Type B pancreatic cell (in vitro differentiated cells): ENCODE data around the gene NEURL1. TPM values are rescaled to one million over a fixed set of nuclear protein-coding genes. Genes with fewer than 3 reads are reported as not detected.

Source experiments
- DNase-seq: peaks from one replicate; pipeline ENCODE4 v3.0.0; 2021; ENCODE audit warnings: mixed read lengths; ENCODE audit not compliant: unreplicated experiment; ENCODE audit errors: extremely low spot score
- H3K27ac Mint-ChIP-seq: 2 replicates; pipeline ENCODE4 v1.8.0; 2021; ENCODE audit warnings: mild to moderate bottlenecking, mixed read lengths
- H3K27me3 Mint-ChIP-seq: 2 replicates; pipeline ENCODE4 v1.8.0; 2021; ENCODE audit warnings: mixed read lengths
- H3K36me3 Mint-ChIP-seq: 2 replicates; pipeline ENCODE4 v1.8.0; 2021; ENCODE audit warnings: mixed read lengths
- H3K4me1 Mint-ChIP-seq: one replicate; pipeline ENCODE4 v1.8.0; 2021; ENCODE audit warnings: mixed read lengths; ENCODE audit not compliant: unreplicated experiment
- H3K4me3 Mint-ChIP-seq: 2 replicates; pipeline ENCODE4 v1.8.0; 2021; ENCODE audit warnings: mild to moderate bottlenecking, mixed read lengths
- H3K9me3 Mint-ChIP-seq: 2 replicates; pipeline ENCODE4 v1.8.0; 2021; ENCODE audit warnings: mixed read lengths
- CTCF ChIP-seq: fragments of 200-600 bp; sonication (generic); conservative IDR thresholded peaks from 2 replicates; pipeline ENCODE4 v1.5.0; 2021; ENCODE audit warnings: antibody characterized with exemption, mild to moderate bottlenecking
- total RNA-seq: library from RNA; stranded (reverse); gene quantifications from 2 replicates; pipeline ENCODE4 v1.2.1, GENCODE V29; 2021; ENCODE audit warnings: low replicate concordance

NEURL1 gene
- total RNA-seq, 1 donor from 2014 or later, result 38.3 TPM

GRCh38 chr10:103549349-103549685 is 55.8 kb downstream of the NEURL1 start:
- no peaks in the 10 kb centered on the region for H3K9me3 Mint-ChIP-seq
- DNase-seq, result no peak
- H3K4me3 Mint-ChIP-seq, result peak overlapping the region; percentile 62
- no peak for TF ChIP-seq CTCF
- no peak overlapping the region for H3K27ac Mint-ChIP-seq
- peaks cover 17% of the 10 kb centered on the region for H3K4me1 Mint-ChIP-seq
- no peaks in the 10 kb centered on the region for H3K36me3 Mint-ChIP-seq
- H3K27me3 Mint-ChIP-seq, result peaks cover 5% of the 10 kb centered on the region

GRCh38 chr10:103550229-103550628 is 56.7 kb downstream of the NEURL1 start:
- Mint-ChIP-seq H3K4me3 (no peak overlapping the region), H3K27me3 (peaks cover 5% of the 10 kb centered on the region), H3K27ac (peak overlapping the region; percentile 67), H3K36me3 (no peaks in the 10 kb centered on the region), H3K4me1 (peaks cover 22% of the 10 kb centered on the region), H3K9me3 (no peaks in the 10 kb centered on the region)
- TF ChIP-seq CTCF, result no peak
- no peak for DNase-seq

GRCh38 chr10:103551619-103552602 is 58.4 kb downstream of the NEURL1 start:
- Mint-ChIP-seq H3K4me3 (peak overlapping the region; percentile 32), H3K4me1 (peaks cover 21% of the 10 kb centered on the region), H3K27ac (peak overlapping the region; percentile 13), H3K9me3 (no peaks in the 10 kb centered on the region), H3K36me3 (no peaks in the 10 kb centered on the region), H3K27me3 (peaks cover 5% of the 10 kb centered on the region)
- no peak for DNase-seq
- TF ChIP-seq CTCF, result no peak

- no peak for TF ChIP-seq CTCF
Observed at GRCh38 chr10:103552856-103553742, 59.6 kb downstream of the NEURL1 start.

GRCh38 chr10:103553743-103554487 is 60.4 kb downstream of the NEURL1 start:
- no peak for TF ChIP-seq CTCF
- H3K4me3 Mint-ChIP-seq, result peak overlapping the region; percentile 86

More at GRCh38 chr10:103552856-103553742, 59.6 kb downstream of the NEURL1 start:
- H3K4me1 Mint-ChIP-seq, result peaks cover 10% of the 10 kb centered on the region
- H3K27me3 Mint-ChIP-seq, result peaks cover 5% of the 10 kb centered on the region
- H3K27ac Mint-ChIP-seq, result peak overlapping the region; percentile 13
- no peaks in the 10 kb centered on the region for H3K9me3 Mint-ChIP-seq
- DNase-seq, result no peak
- H3K36me3 Mint-ChIP-seq, result no peaks in the 10 kb centered on the region
- no peak overlapping the region for H3K4me3 Mint-ChIP-seq

More at GRCh38 chr10:103553743-103554487, 60.4 kb downstream of the NEURL1 start:
- Mint-ChIP-seq H3K27ac (peak overlapping the region; percentile 74), H3K4me1 (peaks cover 16% of the 10 kb centered on the region), H3K9me3 (no peaks in the 10 kb centered on the region), H3K27me3 (peaks cover 5% of the 10 kb centered on the region), H3K36me3 (no peaks in the 10 kb centered on the region)
- no peak for DNase-seq
